ENCODE measurements around the gene TNNC2. TPM values are rescaled to one million over a fixed set of nuclear protein-coding genes. Genes with fewer than 3 reads are reported as not detected.

Gene TNNC2
- total and polyA plus RNA-seq, 12 donors: 1.4 to 16.9 (median 3.9) TPM; not detected in 2

DNA sequence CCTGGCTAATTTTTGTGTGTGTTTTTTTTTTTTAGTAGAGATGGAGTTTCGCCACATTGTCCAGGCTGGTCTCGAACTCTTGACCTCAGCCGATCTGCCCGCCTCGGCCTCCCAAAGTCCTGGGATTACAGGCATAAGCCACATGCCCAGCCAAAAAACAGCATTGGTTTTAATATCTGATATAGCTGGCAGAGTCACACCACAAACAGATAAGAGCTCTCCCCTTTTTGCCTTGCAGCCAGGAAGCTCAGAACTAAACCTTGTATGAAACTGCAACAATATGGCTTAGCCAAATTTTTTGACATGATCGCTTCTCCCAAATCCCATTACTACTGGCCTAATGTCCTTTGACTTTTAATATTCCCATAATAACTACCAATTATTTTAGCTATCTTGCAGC is 25.2 kb upstream of the TNNC2 start:
- Histone ChIP-seq H3K27ac (peak overlapping the region in 1 of 5 donors; percentile 70), H3K27me3 (no peaks in the 10 kb centered on the region), H3K4me1 (replicated peaks in 1 of 2) (peaks cover 33 to 56% of the 10 kb centered on the region in 2 donors), H3K9me3 (replicated peaks in 1 of 3) (no peaks in the 10 kb centered on the region), H3K4me3 (no peak overlapping the region), H3K36me3 (replicated peaks in 1 of 2) (peaks cover 0 to 19% of the 10 kb centered on the region in 2 donors)
- 90 to 95% (median 93%) methylated on average over 5 to 6 of the region's 6 CpGs for WGBS, 4 donors
- no peak for DNase-seq
- TF ChIP-seq, protein P1, sequence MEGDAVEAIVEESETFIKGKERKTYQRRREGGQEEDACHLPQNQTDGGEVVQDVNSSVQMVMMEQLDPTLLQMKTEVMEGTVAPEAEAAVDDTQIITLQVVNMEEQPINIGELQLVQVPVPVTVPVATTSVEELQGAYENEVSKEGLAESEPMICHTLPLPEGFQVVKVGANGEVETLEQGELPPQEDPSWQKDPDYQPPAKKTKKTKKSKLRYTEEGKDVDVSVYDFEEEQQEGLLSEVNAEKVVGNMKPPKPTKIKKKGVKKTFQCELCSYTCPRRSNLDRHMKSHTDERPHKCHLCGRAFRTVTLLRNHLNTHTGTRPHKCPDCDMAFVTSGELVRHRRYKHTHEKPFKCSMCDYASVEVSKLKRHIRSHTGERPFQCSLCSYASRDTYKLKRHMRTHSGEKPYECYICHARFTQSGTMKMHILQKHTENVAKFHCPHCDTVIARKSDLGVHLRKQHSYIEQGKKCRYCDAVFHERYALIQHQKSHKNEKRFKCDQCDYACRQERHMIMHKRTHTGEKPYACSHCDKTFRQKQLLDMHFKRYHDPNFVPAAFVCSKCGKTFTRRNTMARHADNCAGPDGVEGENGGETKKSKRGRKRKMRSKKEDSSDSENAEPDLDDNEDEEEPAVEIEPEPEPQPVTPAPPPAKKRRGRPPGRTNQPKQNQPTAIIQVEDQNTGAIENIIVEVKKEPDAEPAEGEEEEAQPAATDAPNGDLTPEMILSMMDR (IDR thresholded peaks at IDR 0.05): no peak
- no peak for TF ChIP-seq POLR2A (IDR thresholded peaks at IDR 0.05)
- intact Hi-C loops (cut with DNase I): no loop called here

DNA sequence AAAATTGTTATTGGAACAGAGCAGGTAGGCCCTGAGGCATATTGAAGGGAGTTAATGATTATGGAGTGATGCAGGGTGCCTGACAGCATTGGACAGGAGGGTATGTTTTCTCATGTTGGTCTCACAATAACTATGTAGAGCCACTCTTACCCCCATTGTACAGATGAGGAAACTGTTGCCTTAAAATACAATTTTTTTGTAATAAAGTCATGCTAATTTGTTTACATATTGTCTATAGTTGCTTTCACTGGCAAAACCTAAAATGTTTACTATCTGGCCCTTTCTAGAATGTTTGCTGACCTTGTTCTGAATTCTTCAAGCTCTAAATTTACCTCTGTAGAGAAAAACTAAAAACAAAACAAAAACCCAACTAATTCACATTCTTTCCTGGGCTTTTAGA is 24.4 kb upstream of the TNNC2 start:
- no peak for TF ChIP-seq POLR2A (IDR thresholded peaks at IDR 0.05)
- TF ChIP-seq, protein P1 (IDR thresholded peaks at IDR 0.05): no peak
- peak overlapping the region in 4 of 5 donors; percentile 3 to 70 (median 65) for H3K27ac ChIP-seq
- no peak overlapping the region for H3K4me3 ChIP-seq
- DNase-seq: no peak
- peaks cover 30 to 55% of the 10 kb centered on the region in 2 donors for H3K4me1 ChIP-seq (replicated peaks in 1 of 2)
- no peaks in the 10 kb centered on the region for H3K9me3 ChIP-seq (replicated peaks in 1 of 3)
- peaks cover 0 to 27% of the 10 kb centered on the region in 2 donors for H3K36me3 ChIP-seq (replicated peaks in 1 of 2)
- intact Hi-C loops (cut with DNase I): no loop called here
- H3K27me3 ChIP-seq: no peaks in the 10 kb centered on the region

DNA sequence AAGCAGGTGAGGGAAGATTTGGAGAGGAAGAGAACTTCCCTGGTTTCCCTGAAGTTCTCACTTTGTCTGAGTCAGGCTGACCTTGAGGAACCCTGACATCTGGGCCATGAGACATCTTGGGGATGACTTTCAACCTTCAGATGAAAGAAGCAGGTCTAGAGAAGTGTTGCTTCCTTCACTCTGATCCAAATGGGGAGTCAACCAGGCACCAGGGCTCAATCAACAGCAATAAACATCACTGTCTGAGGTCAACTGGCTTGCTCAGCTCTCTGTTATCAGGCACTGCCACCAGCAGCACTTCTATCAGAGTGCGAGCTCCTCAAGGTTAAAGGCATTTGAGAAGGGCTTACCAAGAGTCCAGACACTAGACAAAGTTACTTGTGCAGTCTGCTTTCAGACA is 23.8 kb upstream of the TNNC2 start:
- Histone ChIP-seq H3K27ac (peak overlapping the region; percentile 2 to 70 (median 64)), H3K36me3 (replicated peaks in 1 of 2) (peaks cover 0 to 33% of the 10 kb centered on the region in 2 donors), H3K4me1 (replicated peaks in 1 of 2) (peaks cover 25 to 49% of the 10 kb centered on the region in 2 donors), H3K27me3 (no peaks in the 10 kb centered on the region), H3K4me3 (no peak overlapping the region), H3K9me3 (replicated peaks in 1 of 3) (no peaks in the 10 kb centered on the region)
- no peak for TF ChIP-seq POLR2A (IDR thresholded peaks at IDR 0.05)
- TF ChIP-seq, protein P1 (IDR thresholded peaks at IDR 0.05): no peak
- DNase-seq: peak in 4 of 7 donors; percentile 52 to 65 (median 56)
- WGBS, 4 donors: 10 to 63% (median 31%) methylated on average over 1 of the region's 1 CpG
- intact Hi-C loops (cut with DNase I): no loop called here

DNA sequence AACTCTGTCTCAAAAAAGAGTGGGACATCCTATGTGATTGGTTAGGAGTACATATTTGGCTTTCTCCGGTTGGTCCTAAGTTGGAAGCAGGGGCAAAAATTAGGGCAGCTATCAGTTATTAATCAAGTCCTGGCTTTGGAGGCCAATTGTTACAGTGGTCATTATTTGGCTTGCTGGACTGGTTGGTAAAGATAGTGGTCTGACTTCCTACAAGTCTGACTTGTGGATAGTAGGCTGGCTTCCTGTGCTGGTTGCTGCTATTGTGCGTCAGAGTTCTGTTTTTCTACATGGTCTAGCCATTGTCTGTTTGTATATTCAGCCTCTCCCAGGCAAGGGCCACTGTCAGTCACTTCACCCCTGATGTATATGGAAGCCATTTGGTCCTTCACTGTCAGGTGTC is 23.1 kb upstream of the TNNC2 start:
- Histone ChIP-seq H3K27ac (peak overlapping the region in 4 of 5 donors; percentile 2 to 70 (median 65)), H3K4me1 (replicated peaks in 1 of 2) (peaks cover 19 to 42% of the 10 kb centered on the region in 2 donors), H3K36me3 (replicated peaks in 1 of 2) (peaks cover 0 to 39% of the 10 kb centered on the region in 2 donors), H3K4me3 (no peak overlapping the region), H3K9me3 (replicated peaks in 1 of 3) (no peaks in the 10 kb centered on the region), H3K27me3 (no peaks in the 10 kb centered on the region)
- intact Hi-C loops (cut with DNase I): no loop called here
- WGBS, 4 donors: 94 to 100% (median 96%) methylated on average over 1 to 2 of the region's 2 CpGs
- TF ChIP-seq, protein P1 (IDR thresholded peaks at IDR 0.05): no peak
- no peak for TF ChIP-seq POLR2A (IDR thresholded peaks at IDR 0.05)
- peak in 1 of 7 donors; percentile 12 for DNase-seq

Data from adrenal gland (tissue), 12 donors.